HepG2 (cell line): ENCODE data around the gene NXT1. TPM values are rescaled to one million over a fixed set of nuclear protein-coding genes. Genes with fewer than 3 reads are reported as not detected.

Experiments used
- ATF5 ChIP-seq: sonication (generic); formaldehyde crosslinking; IDR thresholded peaks from 2 replicates; pipeline ENCODE4 v1.4.0; 2020; ENCODE audit warnings: mild to moderate bottlenecking, low read depth, missing genetic modification reagents
- ATF6 ChIP-seq: sonication (generic); formaldehyde crosslinking; conservative IDR thresholded peaks from 2 replicates; pipeline ENCODE4 v1.4.0; 2020; ENCODE audit warnings: missing genetic modification reagents
- CSRNP2 ChIP-seq: sonication (generic); formaldehyde crosslinking; conservative IDR thresholded peaks from 2 replicates; pipeline ENCODE4 v1.8.0; 2022; ENCODE audit warnings: low read depth, missing genetic modification reagents
- DZIP1 ChIP-seq: sonication (generic); formaldehyde crosslinking; IDR thresholded peaks from 2 replicates; pipeline ENCODE4 v1.5.0; 2020; ENCODE audit warnings: mild to moderate bottlenecking, missing genetic modification reagents
- FLYWCH1 ChIP-seq: sonication (generic); formaldehyde crosslinking; IDR thresholded peaks from 2 replicates; pipeline ENCODE4 v1.8.1; 2023; ENCODE audit warnings: mild to moderate bottlenecking, missing genetic modification reagents
- HMG20B ChIP-seq: conservative IDR thresholded peaks from 2 replicates; pipeline ENCODE4 v1.6.1; 2016; ENCODE audit warnings: missing genetic modification reagents, missing compliant biosample characterization
- NFKBIZ ChIP-seq: IDR thresholded peaks from 2 replicates; pipeline ENCODE4 v1.6.1; 2018; ENCODE audit warnings: missing genetic modification reagents, missing compliant biosample characterization
- NONO ChIP-seq, 2 experiments: fragments of 450-650 bp in 1 of 2; sonication (generic) in 1 of 2; formaldehyde crosslinking in 1 of 2; IDR thresholded peaks in 1 of 2; conservative IDR thresholded peaks in 1 of 2; 2 replicates each; pipeline versions ENCODE4 v1.6.1 to v1.8.0; 2017 to 2022; ENCODE audit warnings: mild to moderate bottlenecking in 1 of 2, missing genetic modification reagents in 1 of 2, moderate library complexity in 1 of 2
- SP4 ChIP-seq: sonication (generic); formaldehyde crosslinking; IDR thresholded peaks from 2 replicates; pipeline ENCODE4 v1.8.1; 2023; ENCODE audit warnings: mild to moderate bottlenecking, missing genetic modification reagents
- ZFY ChIP-seq: sonication (generic); formaldehyde crosslinking; IDR thresholded peaks from 2 replicates; pipeline ENCODE4 v1.4.0; 2020; ENCODE audit warnings: missing genetic modification reagents
- ZGPAT ChIP-seq: IDR thresholded peaks from 2 replicates; pipeline ENCODE4 v1.6.1; 2016; ENCODE audit warnings: mild to moderate bottlenecking
- ZNF101 ChIP-seq: sonication (generic); formaldehyde crosslinking; IDR thresholded peaks from 2 replicates; pipeline ENCODE4 v1.4.0; 2020; ENCODE audit warnings: mild to moderate bottlenecking, low read depth, missing genetic modification reagents, borderline replicate concordance
- ZNF317 ChIP-seq: sonication (generic); formaldehyde crosslinking; IDR thresholded peaks from 2 replicates; pipeline ENCODE4 v1.5.0; 2020; ENCODE audit warnings: mild to moderate bottlenecking, missing genetic modification reagents
- ZNF382 ChIP-seq: sonication (generic); formaldehyde crosslinking; IDR thresholded peaks from 2 replicates; pipeline ENCODE4 v1.5.0; 2020; ENCODE audit warnings: missing genetic modification reagents, mild to moderate bottlenecking, borderline replicate concordance
- ZNF432 ChIP-seq: sonication (generic); formaldehyde crosslinking; IDR thresholded peaks from 2 replicates; pipeline ENCODE4 v1.5.0; 2020; ENCODE audit warnings: missing genetic modification reagents, mild to moderate bottlenecking, borderline replicate concordance
- ZNF572 ChIP-seq: sonication (generic); formaldehyde crosslinking; IDR thresholded peaks from 2 replicates; pipeline ENCODE4 v1.5.1; 2020; ENCODE audit warnings: mild to moderate bottlenecking, missing genetic modification reagents
- ZNF660 ChIP-seq: sonication (generic); formaldehyde crosslinking; IDR thresholded peaks from 2 replicates; pipeline ENCODE4 v1.5.1; 2020; ENCODE audit warnings: mild to moderate bottlenecking, low read depth, missing genetic modification reagents, borderline replicate concordance
- ZNF670 ChIP-seq: sonication (generic); formaldehyde crosslinking; IDR thresholded peaks from 2 replicates; pipeline ENCODE4 v1.8.0; 2022; ENCODE audit warnings: mild to moderate bottlenecking, missing genetic modification reagents, borderline replicate concordance
- ZNF773 ChIP-seq: sonication (generic); formaldehyde crosslinking; IDR thresholded peaks from 2 replicates; pipeline ENCODE4 v1.4.0; 2020; ENCODE audit warnings: missing genetic modification reagents, borderline replicate concordance
- ZNF776 ChIP-seq: sonication (generic); formaldehyde crosslinking; IDR thresholded peaks from 2 replicates; pipeline ENCODE4 v1.4.0; 2020; ENCODE audit warnings: mild to moderate bottlenecking, missing genetic modification reagents
- polyA plus RNA-seq, 8 experiments: library from polyadenylated mRNA; depleted of rRNA in 3 of 8; stranded (reverse) in 7 of 8; unstranded in 1 of 8; fragments of >200 nt; fragmentation: Illumina TruSeq in 4 of 8; extraction: Trizol in 4 of 8; gene quantifications; 2 replicates each; pipeline versions ENCODE4 v1.2.1 to v1.2.3, GENCODE V29; 2011 to 2016; ENCODE audit warnings: low read depth in 4 of 8, missing spikeins in 1 of 8, mixed read lengths in 1 of 8; ENCODE audit not compliant: insufficient read depth in 1 of 8
- total RNA-seq, 5 experiments: library from RNA; depleted of rRNA; stranded (reverse); fragments of >200 nt; fragmentation: Illumina TruSeq; extraction: Trizol; gene quantifications; 2 replicates each; pipeline ENCODE4 v1.2.3, GENCODE V29; 2016; ENCODE audit warnings: low read depth in 1 of 5

The NXT1 gene
- total and polyA plus RNA-seq, 2 of the 13 experiments (the other 11 are each of a cell fraction or from before 2014, with no cell fraction given), result 35.6 to 65.9 TPM

- TF ChIP-seq ZNF773 (CRISPR knock-in tag) (peak; percentile 4; the same call in 1 of the 2 replicates), ZNF660 (CRISPR knock-in tag) (no peak), ZFY (CRISPR knock-in tag) (peak; percentile 98), ZNF101 (CRISPR knock-in tag) (no peak), ZNF382 (CRISPR knock-in tag) (no peak), FLYWCH1 (CRISPR knock-in tag) (no peak), ZGPAT (CRISPR knock-in tag) (peak; percentile 92), ZNF776 (CRISPR knock-in tag) (no peak; the same call in 1 of the 2 replicates), ZNF317 (CRISPR knock-in tag) (peak; percentile 83; the same call in 1 of the 2 replicates), SP4 (CRISPR knock-in tag) (peak; percentile 100), ZNF432 (CRISPR knock-in tag) (no peak), DZIP1 (CRISPR knock-in tag) (peak; percentile 89; the same call in 1 of the 2 replicates), ZNF670 (peak; percentile 98), NONO (IDR thresholded peaks at IDR 0.05) (no peak), NONO (CRISPR knock-in tag; conservative IDR thresholded peaks at IDR 0.05) (peak; percentile 18; the same call in 1 of the 2 replicates), NFKBIZ (CRISPR knock-in tag) (peak; percentile 47), CSRNP2 (CRISPR knock-in tag) (no peak), ATF6 (CRISPR knock-in tag) (no peak; the same call in none of the 2 replicates), HMG20B (CRISPR knock-in tag) (0 out of 2 replicates have a peak, but pooled peaks have one; percentile 15), ATF5 (CRISPR knock-in tag) (no peak), ZNF572 (CRISPR knock-in tag) (0 out of 2 replicates have a peak, but pooled peaks have one; percentile 27)
Measured at GRCh38 chr20:23350196-23350903, at the start of gene NXT1 (continued).
